NOMO-1 treated with DMSO at 0.1 percent for 48 hours (cell line): ENCODE results near the gene ATP6V1E1.
"Not testable (repeated sequence)": the region's sequence is repeated elsewhere in the genome, so short reads cannot be mapped to it uniquely, and the experiment has no call there.

Experiments used
- DNase-seq: peaks from one replicate; lab custom pipeline; 2025; ENCODE audit not compliant: unreplicated experiment; lab: John Stamatoyannopoulos, UW

ATP6V1E1 gene

DNA sequence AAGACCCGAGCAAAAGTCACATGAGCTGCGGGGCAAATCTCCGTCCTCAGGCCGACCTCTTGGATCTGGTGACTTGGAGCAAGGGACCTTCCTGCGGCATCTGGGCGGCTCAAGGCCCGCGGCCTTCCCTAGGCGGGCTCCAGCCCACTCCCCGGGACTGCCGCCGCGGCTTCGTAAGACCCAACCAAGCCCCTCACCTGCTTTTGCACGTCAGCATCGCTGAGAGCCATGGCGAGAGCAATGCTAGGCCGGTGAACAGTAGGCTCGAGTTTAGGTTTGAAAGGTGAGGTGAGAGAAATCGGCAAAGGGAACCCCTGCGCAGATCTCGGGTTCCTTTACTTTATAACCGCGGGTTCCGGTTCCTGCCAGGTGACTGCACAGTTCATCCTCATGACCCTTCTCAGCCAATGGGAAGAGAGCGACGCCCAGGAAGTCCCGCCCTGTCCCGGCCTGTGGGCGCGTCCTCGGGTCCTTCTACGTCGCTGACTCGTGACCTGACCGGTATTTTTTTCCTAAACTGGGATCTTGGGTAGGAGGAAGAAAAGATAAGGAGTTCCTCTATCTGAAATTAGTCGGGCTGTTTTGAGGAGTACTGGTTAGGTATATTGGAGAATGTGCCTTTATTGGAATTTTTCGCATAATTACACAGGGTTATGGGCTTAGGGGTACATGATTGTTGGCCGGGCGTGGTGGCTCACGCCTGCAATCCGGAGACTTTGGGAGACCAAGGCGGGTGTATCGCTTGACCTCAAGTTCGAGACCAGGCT lies at the start of gene ATP6V1E1:
TSS of gene ATP6V1E1 (minus strand) at position 344 of the 767 bp plus-strand sequence. CDS start at position 230, 114 bp downstream.
- DNase-seq, result peak; percentile 95

DNA sequence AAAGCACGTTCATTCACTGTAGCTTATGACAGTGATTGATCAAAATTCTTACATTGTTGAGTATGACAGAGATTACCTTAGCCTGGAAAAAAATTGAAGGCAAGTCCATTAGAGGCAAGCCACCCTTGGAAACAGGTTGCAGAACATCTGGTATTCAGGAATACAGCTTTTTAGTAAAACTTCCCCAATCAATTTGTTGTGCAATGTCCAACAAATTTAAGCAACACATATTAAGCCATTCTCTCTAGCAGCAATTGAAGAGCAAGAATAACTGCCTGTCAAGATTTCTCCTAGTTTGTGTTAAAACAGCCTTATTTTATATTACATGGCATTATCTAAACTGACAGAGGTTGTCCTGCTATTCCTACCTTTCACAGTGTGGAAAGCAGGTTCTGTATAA lies 47.0 kb upstream of the ATP6V1E1 start:
- peak; percentile 72 for DNase-seq

- no peak for DNase-seq
Observed at GRCh38 chr22:17674152-17674551, 45.6 kb upstream of the ATP6V1E1 start.

DNA sequence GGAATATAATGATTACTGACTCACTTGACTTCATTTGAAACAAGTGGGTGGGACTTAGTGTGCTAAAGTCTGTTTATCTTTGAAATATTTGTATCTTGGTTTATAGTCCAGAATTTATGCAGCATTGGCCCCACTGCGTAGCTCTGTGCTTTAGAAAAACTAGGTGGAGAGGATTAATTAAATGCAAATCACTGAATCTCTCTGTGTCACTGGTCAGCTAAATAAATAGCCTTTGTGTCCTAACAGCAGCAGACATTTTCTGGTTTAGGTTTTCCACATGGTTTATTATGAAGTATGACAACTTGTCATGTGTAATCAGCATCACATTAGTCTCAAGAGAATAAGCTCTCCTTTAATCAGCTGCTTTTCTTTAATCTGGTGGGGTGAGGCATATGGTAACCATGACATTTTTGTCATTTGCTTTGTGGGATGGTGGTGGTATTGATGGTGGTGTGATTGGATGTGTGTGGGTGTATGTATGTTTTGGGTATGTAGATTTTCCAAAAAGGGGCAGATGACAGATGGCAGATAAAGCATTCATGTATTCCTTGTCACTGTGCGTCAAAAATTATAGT lies 44.0 kb upstream of the ATP6V1E1 start:
- DNase-seq, result no peak

GRCh38 chr22:17671521-17672092 lies 43.1 kb upstream of the ATP6V1E1 start:
- DNase-seq, result not testable (repeated sequence)

GRCh38 chr22:17665854-17666253 lies 37.3 kb upstream of the ATP6V1E1 start:
- peak; percentile 24 for DNase-seq

- DNase-seq, result no peak
Observed at GRCh38 chr22:17665248-17665647, 36.7 kb upstream of the ATP6V1E1 start.

DNA sequence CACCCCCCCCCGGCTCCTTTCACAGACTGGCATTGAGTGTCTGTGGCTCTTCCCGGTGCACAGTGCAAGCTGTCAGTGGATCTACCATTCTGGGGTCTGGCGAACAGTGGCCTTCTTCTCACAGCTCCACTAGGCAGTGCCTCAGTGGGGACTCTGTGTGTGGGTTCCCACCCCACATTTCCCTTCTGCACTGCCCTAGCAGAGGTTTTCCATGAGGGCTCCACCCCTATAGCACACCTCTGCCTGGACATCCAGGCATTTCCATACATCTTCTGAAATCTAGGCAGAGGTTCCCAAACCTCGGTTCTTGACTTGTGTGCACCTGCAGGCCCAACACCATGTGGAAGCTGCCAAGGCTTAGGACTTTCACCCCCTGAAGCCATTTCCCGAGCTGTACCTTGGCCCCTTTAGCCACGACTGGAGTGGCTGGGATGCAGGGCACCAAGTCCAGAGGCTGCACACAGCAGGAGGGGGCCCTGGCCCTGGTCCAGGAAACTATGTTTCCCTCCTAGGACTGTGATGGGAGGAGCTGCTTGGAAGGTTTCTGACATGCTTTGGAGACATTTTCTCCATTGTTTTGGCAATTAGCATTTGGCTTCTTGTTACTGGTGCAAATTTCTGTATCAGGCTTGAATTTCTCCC lies 36.0 kb upstream of the ATP6V1E1 start:
- no peak for DNase-seq

DNA sequence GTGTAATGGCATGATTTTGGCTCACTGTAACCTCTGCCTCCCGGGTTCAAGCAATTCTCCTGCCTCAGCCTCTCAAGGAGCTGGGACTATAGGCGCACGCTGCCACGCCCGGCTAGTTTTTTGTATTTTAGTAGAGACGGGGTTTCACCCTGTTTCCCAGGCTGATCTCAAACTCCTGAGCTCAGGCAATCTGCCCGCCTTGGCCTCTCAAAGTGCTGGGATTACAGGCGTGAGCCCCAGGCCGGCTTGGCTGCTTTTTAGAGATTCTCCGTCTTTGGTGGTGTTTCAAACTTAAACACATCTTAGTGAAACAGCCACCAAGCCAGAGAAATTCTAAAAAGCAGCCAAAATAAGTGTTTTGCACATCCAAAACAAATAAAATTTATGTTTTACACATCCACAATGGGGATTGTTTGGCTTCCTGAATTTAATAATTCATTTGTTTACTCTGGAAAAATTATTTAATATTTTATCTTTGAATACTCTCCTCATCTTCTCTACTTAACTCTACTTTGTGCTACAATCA lies 28.4 kb upstream of the ATP6V1E1 start:
- DNase-seq, result no peak

- DNase-seq, result peak; percentile 86
Observed at GRCh38 chr22:17655289-17655688, 26.7 kb upstream of the ATP6V1E1 start.

DNA sequence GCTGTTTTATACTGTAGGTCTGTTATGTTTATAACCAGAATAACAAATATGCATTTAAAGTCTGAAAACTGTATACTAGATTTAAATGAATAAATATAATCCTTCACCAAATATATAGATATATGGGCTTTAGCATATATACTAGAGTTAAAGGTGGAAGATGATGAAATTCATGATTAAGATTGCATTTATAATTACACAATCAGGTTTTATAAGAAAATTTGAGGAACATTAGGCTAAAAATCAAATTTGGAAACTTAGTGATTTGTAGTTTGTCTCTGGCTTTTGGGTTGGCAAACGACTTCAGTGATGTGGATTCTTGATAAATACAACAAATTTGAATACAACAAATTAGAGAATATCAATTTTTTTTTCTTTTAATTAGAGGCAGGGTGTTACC lies 20.0 kb upstream of the ATP6V1E1 start:
- DNase-seq, result peak; percentile 55

GRCh38 chr22:17647991-17648390 lies 19.4 kb upstream of the ATP6V1E1 start:
- peak; percentile 65 for DNase-seq

- no peak for DNase-seq
Observed at GRCh38 chr22:17647452-17647851, 18.9 kb upstream of the ATP6V1E1 start.

GRCh38 chr22:17642357-17642756 lies 13.8 kb upstream of the ATP6V1E1 start:
- DNase-seq, result not testable (repeated sequence)

- DNase-seq, result no peak
Observed at GRCh38 chr22:17641269-17641668, 12.7 kb upstream of the ATP6V1E1 start.

DNA sequence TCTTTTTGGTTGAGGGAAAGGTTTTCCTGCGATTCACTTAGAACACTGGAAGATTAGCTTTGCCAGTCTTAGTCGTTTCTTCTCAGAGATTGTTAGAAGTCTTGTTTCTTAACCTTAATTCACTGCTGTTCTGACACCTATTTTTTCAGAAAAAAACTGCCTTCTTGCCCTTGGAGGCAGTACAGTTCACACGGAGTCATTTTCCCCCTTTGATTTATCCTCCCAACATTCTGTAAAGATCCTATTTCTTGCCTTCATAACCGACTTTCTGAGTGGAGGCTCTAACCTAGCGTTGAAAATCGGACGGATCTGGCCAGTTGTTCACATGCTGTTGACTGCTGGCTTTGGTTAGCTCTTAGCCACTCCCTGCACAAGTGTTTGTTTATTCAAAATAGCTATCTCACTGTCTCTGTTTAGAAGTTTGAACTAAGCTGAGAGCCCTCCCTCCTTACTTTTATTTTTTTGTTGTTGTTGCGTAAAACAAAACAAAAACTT lies 10.7 kb upstream of the ATP6V1E1 start:
- peak; percentile 31 for DNase-seq

DNA sequence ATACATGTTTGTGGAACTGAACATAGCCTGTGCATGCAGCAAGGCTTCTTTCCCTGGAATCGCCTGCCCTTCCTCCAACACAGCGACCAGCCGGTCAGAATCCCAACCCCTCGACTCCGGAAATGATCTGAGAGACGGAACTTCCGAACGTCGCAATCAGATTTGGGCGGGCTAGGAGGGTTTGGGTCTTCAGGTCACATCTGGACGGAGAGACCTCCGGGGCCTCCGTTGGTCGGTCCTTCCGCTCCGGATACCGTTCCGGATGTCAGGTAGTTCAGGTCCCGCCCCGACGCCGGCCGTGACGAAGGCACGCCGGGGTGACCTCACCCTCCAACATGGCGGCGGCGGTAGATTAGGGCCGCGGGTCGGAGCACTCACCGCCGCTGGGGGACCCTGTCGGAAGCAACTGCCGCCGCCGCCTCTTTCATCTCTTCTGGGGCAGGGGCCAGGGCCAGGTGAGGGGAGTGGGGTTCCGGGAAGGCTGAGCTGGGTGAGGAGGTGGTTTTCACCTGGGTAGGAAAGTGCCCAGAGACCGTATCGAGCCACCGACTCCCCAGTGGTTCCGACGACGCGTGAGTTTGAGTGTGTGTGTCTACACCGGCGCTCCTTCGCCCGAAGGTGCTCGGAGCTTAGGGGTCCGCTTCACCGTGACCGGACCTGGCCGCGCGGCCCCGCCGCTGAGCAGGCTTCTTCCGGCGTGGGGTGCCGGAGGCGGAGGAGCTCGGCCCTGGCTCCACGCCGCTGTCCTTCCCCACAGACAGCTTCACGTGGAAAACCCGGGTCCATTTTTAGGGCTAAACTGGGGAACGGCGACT lies 10.1 kb upstream of the ATP6V1E1 start, which contains the start of gene BCL2L13:
TSS of gene BCL2L13 (plus strand) at position 326 of the 815 bp plus-strand sequence. CDS start 16,955 bp downstream, outside the sequence.
- peak; percentile 83 for DNase-seq

DNA sequence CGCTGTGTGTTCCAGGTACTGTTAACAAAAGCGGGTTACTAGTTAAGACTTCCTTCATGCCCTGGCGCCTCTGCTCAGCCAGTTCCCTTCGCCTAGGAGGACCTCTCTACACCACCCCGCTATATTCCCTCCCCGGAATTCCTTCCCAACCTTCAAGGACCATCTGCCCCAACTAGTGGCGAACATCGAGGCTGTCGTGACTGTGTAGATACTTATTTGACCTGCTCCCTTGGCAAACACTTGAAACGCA lies 9.6 kb upstream of the ATP6V1E1 start:
- DNase-seq, result no peak

DNA sequence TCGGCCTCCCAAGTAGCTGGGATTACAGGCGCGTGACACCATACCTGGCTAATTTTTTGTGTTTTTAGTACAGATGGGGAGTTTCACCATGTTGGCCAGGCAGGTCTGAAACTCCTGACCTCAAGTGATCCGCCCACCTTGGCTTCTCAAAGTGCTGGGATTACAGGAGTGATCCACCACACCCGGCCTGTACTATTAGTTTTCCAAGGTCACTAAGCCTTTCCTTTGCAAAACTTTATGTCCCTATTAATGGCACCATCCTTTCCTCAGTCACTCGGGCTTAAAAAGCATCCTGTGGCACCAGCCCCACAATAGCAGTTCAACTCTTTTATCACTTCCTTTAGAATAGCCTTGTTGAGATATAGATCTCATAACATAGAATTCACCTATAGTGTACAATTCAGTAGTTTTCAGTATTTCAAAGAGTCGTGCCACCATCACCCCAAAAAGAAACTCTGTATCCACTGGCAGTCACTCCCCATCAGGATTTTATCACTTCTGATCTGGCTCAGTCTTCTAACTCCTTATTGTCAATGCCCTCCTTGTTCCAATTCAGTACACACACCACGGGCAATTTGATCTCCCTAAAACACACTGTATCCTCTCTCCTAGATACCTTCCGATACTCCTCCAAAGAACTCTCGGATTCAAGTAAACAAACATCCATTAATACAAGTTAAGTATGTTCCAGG lies 9.1 kb upstream of the ATP6V1E1 start:
- peak; percentile 39 for DNase-seq

- DNase-seq, result not testable (repeated sequence)
Observed at GRCh38 chr22:17636850-17637249, 8.3 kb upstream of the ATP6V1E1 start.
